Activated CD4-positive, alpha-beta T cell treated with anti-CD3 and anti-CD28 coated beads, Interleukin-2, amount 50 U/mL, for 16 hours (primary cell): ENCODE data around the gene CAMP.
"Not testable (repeated sequence)": the region's sequence is repeated elsewhere in the genome, so short reads cannot be mapped to it uniquely, and the experiment has no call there.

ENCODE experiments used
- DNase-seq: peaks from one replicate; pipeline ENCODE4 v3.0.0-alpha.2; 2020

Gene CAMP

DNA sequence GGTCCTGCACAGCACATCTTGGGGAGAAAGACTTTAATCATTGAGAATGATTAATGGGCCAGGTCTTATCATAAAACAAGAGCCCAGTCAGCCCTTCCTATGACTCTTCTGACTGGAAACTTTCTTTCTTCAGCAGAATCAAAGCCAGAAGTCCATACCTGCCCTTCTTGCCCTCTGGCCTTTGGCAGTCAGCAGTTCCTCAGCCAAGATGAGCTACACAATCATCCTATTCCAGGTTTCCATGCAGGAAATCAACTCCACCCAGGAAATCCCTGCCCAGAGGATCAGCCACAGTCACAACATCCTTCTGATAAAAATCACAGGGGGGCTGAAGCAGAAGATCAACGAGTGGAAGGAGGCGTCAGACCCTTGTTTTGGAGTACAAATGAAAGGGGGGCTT, 44.5 kb downstream of the CAMP start:
- no peak for DNase-seq

DNA sequence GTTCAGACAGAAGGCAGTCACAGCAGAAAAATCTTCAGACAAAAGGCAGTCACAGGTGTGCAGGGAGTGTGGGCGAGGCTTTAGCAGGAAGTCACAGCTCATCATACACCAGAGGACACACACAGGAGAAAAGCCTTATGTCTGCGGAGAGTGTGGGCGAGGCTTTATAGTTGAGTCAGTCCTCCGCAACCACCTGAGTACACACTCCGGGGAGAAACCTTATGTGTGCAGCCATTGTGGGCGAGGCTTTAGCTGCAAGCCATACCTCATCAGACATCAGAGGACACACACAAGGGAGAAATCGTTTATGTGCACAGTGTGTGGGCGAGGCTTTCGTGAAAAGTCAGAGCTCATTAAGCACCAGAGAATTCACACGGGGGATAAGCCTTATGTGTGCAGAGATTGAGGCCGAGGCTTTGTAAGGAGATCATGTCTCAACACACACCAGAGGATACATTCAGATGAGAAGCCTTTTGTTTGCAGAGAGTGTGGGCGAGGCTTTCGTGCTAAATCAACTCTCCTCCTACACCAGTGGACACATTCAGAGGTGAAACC, 45.2 kb downstream of the CAMP start:
- DNase-seq = peak; percentile 87

DNA sequence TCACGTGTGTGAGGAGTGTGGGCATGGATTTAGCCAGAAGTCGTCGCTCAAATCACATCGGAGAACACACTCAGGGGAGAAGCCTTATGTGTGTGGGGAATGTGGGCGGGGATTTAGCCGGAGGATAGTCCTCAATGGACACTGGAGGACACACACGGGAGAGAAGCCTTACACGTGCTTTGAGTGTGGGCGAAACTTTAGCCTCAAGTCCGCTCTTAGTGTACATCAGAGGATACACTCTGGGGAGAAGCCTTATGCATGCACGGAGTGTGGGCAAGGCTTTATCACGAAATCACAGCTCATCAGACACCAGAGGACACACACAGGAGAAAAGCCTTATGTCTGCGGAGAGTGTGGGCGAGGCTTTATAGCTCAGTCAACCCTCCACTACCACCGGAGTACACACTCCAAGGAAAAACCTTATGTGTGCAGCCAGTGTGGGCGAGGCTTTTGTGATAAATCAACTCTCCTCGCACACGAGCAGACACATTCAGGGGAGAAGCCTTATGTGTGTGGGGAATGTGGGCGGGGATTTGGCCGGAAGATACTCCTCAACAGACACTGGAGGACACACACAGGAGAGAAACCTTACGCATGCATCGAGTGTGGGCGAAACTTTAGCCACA, 45.8 kb downstream of the CAMP start:
- peak; percentile 54 for DNase-seq

DNA sequence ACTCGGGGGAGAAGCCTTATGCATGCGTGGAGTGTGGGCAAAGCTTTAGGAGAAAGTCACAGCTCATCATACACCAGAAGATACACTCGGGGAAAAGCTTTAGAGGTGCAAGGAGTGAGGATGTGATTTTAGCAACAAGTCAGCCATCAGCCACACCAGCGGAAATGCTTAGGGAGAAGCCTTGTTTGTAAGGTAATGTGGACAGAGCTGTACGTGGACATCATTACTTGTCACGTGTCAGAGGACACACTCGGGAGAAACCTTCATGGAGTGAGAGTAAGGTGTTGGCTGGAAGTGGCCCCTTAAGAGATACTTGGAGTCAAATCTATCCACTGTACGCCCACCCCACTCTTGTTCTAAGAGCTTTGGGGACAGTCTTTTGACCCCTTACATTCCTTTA, 46.3 kb downstream of the CAMP start:
- DNase-seq = no peak

DNA sequence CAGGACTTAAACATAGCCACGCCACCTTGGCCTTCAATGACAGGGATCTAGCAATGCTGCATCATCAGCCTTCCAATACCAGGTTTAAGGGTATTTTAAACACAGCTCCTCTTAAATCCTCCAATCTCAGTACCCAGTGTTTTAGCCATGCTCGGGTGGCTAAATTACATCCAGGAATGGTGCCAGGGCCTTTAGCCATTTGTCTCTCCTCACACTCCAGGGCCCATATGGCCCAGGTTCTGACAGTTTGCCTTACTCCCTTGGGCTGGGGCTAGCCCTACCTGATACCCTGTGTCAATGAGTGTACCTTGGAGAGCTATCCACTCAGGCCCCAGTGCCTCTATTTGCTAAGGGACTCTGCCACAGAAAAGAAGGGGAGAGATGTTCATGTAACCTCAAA, 47.0 kb downstream of the CAMP start:
- DNase-seq = no peak

DNA sequence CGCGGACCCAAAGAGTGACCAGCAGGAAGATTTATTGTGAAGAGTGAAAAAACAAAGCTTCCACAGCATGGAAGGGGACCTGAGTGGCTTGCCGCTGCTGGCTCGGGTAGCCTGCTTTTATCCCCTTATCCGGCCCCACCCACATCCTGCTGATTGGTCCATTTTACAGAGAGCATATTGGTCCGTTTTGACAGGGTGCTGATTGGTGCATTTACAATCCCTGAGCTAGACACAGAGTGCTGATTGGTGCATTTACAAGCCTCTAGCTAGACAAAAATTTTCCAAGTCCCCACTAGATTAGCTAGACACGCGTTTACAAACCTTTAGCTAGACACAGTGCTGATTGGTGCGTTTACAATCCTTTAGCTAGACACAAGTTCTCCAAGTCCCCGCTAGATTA, 47.9 kb downstream of the CAMP start:
- not testable (repeated sequence) for DNase-seq

DNA sequence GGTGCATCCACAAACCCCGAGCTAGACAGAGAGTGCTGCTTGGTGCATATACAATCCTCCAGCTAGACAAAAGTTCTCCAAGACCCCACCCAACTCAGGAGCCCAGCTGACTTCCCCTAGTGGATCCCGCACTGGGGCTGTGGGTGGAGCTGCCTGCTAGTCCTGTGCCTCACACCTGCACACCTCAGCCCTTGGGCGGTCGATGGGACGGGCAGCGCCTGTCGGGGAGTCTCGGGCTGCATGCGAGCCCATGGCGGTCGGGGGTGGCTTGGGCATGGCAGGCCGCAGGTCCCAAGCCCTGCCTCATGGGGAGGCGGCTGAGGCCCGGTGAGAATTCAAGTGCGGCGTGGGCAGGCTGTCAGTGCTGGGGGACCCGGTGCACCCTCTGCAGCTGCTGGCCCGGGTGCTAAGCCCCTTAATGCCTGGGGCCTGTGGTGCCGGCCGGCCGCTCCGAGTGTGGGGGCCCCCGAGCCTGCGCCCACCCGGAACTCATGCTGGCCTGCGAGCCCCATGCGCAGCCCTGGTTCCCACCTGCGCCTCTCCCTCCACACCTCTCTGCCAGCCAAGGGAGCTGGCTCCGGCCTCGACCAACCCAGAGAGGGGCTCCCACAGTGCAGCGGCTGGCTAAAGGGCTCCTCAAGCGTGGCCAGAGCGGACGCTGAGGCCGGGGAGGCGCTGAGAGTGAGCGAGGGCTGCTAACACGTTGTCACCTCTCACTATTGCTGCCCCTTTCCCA, 48.6 kb downstream of the CAMP start:
- DNase-seq = no peak

DNA sequence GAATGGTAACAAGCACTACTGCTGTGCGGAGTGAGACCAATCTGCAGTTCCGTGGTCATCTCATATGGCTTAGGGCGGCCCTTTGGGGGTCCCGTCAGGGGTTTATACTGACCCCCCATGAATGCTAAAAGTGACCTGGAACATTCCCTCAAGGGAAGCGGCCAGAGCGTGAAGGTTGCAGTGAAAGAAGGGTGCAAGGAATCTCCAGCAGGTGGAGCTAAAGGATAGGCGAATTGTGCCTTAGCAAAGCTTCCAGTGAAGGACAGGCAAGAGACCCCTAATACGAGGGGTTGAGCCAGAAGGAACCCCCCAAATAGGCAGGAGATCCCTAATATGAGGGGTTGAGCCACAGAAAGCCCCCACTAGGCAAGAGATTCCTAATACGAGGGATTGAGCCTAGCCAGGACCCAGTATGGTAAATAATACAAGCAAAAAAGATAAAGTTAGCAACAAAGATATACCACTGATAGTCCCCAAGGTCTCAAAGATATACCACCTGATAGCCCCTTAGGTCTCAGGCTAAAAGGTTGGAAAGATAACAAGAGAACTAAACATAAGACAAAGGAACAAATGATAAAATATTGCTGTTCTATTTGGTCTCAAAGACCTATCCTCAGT, 50.4 kb downstream of the CAMP start:
- DNase-seq = peak; percentile 62

DNA sequence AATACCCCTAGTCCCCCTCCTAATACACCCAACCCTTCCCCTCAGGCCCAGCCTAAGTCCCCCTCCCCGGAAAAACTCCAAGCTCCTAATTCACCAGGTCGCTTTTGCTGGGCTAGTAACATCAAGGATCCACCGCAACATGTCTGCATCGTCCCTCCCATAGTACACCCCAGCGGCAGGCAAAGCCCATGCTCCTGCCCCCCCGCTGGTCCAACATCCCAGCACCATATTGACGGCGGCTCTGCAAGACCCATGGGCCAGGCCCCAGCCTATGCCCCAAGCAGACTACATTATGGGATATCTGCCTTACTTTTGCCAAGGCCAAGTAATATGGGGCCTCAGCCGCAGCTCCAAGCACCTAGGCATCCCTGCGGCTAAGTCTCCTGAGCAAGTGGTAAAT, 51.2 kb downstream of the CAMP start:
- DNase-seq = no peak
